ENCODE data around the gene SHISAL1.

DNA sequence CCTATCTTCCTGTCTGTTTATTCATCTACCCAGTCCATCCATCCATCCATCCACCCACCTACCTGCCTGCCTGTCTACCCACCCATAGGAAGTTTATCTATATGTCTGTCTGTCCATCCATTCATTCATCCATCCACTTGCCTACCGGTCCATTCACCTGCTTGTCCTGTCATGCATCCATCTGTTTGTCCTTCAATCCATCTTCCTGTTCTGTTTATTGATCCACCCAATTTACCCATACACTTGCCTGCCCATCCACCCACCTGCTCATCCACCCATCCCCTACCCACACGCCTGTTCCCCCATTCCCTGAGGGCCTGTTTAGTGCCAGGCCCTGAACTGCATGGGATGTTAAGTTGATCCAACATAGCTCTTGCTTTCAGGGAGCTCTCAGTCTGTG lies 113.6 kb downstream of the SHISAL1 start:
- TF ChIP-seq POLR2A (IDR thresholded peaks at IDR 0.05), result no peak
- TF ChIP-seq CTCF (IDR thresholded peaks at IDR 0.05), result no peak
- TF ChIP-seq POLR2AphosphoS5 (IDR thresholded peaks at IDR 0.05), result no peak
- no peak for TF ChIP-seq EP300 (IDR thresholded peaks at IDR 0.05)
